Kidney (tissue), 14 donors: ENCODE measurements around the gene IPPK. TPM values are rescaled to one million over a fixed set of nuclear protein-coding genes. Genes with fewer than 3 reads are reported as not detected.

Source experiments
- DNase-seq, 5 donors: peaks; one replicate each; pipeline ENCODE4 v3.0.0-alpha.2; 2013 to 2020
- FAIRE-seq: peaks from 2 replicates; lab custom pipeline; 2012; peaks lifted over from hg19 to GRCh38; lab: Jason Lieb, UNC
- H3K27ac ChIP-seq, 2 donors: one replicate each; pipeline ENCODE4 v1.7.0; 2013; ENCODE audit warnings: low read depth in 2 of 2, low read length in 2 of 2, inconsistent platforms in 1 of 2
- H3K27me3 ChIP-seq: one replicate; pipeline ENCODE4 v1.7.1; 2013; ENCODE audit warnings: low read length, inconsistent platforms; ENCODE audit not compliant: control insufficient read depth, insufficient read depth
- H3K36me3 ChIP-seq, 3 donors: one replicate each; pipeline versions ENCODE4 v1.7.0 to v1.7.1; 2013; ENCODE audit warnings: low read length in 3 of 3, control low read depth in 1 of 3, inconsistent platforms in 1 of 3; ENCODE audit not compliant: insufficient read depth in 3 of 3, control insufficient read depth in 2 of 3
- H3K4me1 ChIP-seq, 3 donors: one replicate each; pipeline versions ENCODE4 v1.7.0 to v1.7.1; 2013; ENCODE audit warnings: low read length in 3 of 3, inconsistent platforms in 1 of 3, low read depth in 1 of 3; ENCODE audit not compliant: control insufficient read depth in 2 of 3, insufficient read depth in 2 of 3
- H3K4me3 ChIP-seq, 3 donors: one replicate each; pipeline versions ENCODE4 v1.7.0 to v1.8.1; 2013; ENCODE audit warnings: low read length in 3 of 3, control low read depth in 1 of 3, inconsistent platforms in 1 of 3
- H3K9ac ChIP-seq, 3 donors: one replicate each; pipeline versions ENCODE4 v1.7.0 to v1.7.1; 2013; ENCODE audit warnings: low read length in 3 of 3, control low read depth in 1 of 3, inconsistent platforms in 1 of 3
- H3K9me3 ChIP-seq, 3 donors: one replicate each; pipeline versions ENCODE4 v1.7.0 to v1.7.1; 2013; ENCODE audit warnings: low read length in 3 of 3, control low read depth in 1 of 3, inconsistent platforms in 1 of 3; ENCODE audit not compliant: control insufficient read depth in 2 of 3, insufficient read depth in 1 of 3
- intact Hi-C: fragments of 100-400 bp; cut with DNase I; formaldehyde crosslinking; loops from one replicate; pipeline ENCODE4 v1.11.1; 2022
- polyA plus RNA-seq: library from polyadenylated mRNA; stranded (reverse); fragments of 350-450 nt; fragmentation: Illumina TruSeq; extraction: RNeasy Lipid Tissue Mini Kit (QIAGEN cat#74804); gene quantifications from one replicate; pipeline ENCODE4 v1.2.3, GENCODE V29; 2014; ENCODE audit warnings: low read depth, low replicate concordance; ENCODE audit not compliant: insufficient read depth
- total RNA-seq: library from RNA; stranded (reverse); fragmentation: NEBNext Ultra II Directional; extraction: Animal tissue kit (Norgen Biotek cat#: 25700); gene quantifications from one replicate; pipeline ENCODE4 v1.2.1, GENCODE V29; 2021
- TF ChIP-seq, protein P1 (sequence below): IDR thresholded peaks from 3 replicates; pipeline ENCODE4 v1.5.1; 2012; ENCODE audit warnings: mild to moderate bottlenecking, moderate library complexity, borderline replicate concordance; ENCODE audit not compliant: insufficient read depth; ENCODE audit errors: extremely low read depth
- donor health status: control.
- donor health status: control.
- donor health status: control.
- donor health status: control.
- donor health status: control.
- donor health status: DM: yes; HTN: yes; CAD: no.
- donor health status: Normal renal cell carcinoma (clear cell type).

The IPPK gene
- total and polyA plus RNA-seq, 2 donors from 2014 or later, result 7.3 to 10.2 TPM

GRCh38 chr9:92663951-92664350 is 6.0 kb downstream of the IPPK start:
- H3K9ac ChIP-seq, result no peak overlapping the region
- no peaks in the 10 kb centered on the region for H3K27me3 ChIP-seq
- intact Hi-C loops, result no loop called here
- TF ChIP-seq, protein P1, sequence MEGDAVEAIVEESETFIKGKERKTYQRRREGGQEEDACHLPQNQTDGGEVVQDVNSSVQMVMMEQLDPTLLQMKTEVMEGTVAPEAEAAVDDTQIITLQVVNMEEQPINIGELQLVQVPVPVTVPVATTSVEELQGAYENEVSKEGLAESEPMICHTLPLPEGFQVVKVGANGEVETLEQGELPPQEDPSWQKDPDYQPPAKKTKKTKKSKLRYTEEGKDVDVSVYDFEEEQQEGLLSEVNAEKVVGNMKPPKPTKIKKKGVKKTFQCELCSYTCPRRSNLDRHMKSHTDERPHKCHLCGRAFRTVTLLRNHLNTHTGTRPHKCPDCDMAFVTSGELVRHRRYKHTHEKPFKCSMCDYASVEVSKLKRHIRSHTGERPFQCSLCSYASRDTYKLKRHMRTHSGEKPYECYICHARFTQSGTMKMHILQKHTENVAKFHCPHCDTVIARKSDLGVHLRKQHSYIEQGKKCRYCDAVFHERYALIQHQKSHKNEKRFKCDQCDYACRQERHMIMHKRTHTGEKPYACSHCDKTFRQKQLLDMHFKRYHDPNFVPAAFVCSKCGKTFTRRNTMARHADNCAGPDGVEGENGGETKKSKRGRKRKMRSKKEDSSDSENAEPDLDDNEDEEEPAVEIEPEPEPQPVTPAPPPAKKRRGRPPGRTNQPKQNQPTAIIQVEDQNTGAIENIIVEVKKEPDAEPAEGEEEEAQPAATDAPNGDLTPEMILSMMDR, result no peak
- no peaks in the 10 kb centered on the region for H3K9me3 ChIP-seq
- no peak for FAIRE-seq
- no peak for DNase-seq
- no peak overlapping the region for H3K27ac ChIP-seq
- H3K36me3 ChIP-seq, result no peaks in the 10 kb centered on the region
- H3K4me3 ChIP-seq, result no peak overlapping the region
- H3K4me1 ChIP-seq, result peaks cover 0 to 6% (median 5%) of the 10 kb centered on the region in 3 donors

DNA sequence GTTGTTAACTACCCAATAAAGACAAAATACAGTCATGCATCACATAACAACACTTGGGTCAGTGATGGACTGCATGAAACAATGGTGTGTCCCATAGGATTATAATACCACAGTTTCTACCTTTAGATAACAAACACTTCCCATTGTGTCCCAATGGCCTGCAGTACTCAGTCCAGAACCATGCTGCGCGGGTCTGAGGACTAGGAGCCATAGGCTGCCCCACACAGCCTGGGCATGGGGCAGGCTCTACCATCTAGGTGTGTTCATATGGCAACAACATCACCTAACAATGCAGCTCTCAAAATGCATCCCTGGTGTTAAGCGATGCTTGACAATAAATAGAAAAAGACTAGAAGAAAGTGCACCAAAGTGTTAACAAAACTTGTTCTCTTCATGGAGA is 6.8 kb downstream of the IPPK start:
- intact Hi-C loops, result no loop called here
- DNase-seq, result no peak
- Histone ChIP-seq H3K9me3 (no peaks in the 10 kb centered on the region), H3K27ac (no peak overlapping the region), H3K4me1 (peaks cover 0 to 2% (median 0%) of the 10 kb centered on the region in 3 donors), H3K9ac (no peak overlapping the region), H3K27me3 (no peaks in the 10 kb centered on the region), H3K36me3 (peaks cover 0 to 2% (median 0%) of the 10 kb centered on the region in 3 donors), H3K4me3 (no peak overlapping the region)
- TF ChIP-seq, protein P1, result no peak
- FAIRE-seq, result no peak

DNA sequence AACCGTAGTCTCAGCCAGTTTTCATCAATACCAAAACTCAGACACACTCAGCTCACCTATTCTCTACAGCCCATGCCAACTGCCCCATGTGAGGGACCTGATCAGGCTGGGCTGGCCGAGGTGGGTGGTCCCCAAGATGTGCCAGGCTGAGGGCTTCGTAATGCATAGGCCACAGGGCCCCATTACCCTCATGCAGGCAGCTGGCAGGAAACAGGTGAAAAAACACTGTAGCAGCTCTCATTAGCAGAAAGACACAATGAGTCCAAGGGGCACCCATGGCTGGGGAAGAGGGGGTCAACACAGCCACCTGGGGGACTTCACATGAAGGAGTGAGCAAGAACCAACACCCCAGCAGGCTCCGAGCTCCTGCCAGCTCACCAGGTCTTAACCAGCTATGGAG is 8.2 kb downstream of the IPPK start:
- DNase-seq (no peak), FAIRE-seq (no peak)
- intact Hi-C loops, result no loop called here
- Histone ChIP-seq H3K4me3 (no peak overlapping the region), H3K9ac (no peak overlapping the region), H3K27me3 (no peaks in the 10 kb centered on the region), H3K9me3 (no peaks in the 10 kb centered on the region), H3K27ac (no peak overlapping the region), H3K4me1 (peaks cover 0 to 2% (median 0%) of the 10 kb centered on the region in 3 donors), H3K36me3 (peaks cover 0 to 4% (median 0%) of the 10 kb centered on the region in 3 donors)
- TF ChIP-seq, protein P1, result no peak

DNA sequence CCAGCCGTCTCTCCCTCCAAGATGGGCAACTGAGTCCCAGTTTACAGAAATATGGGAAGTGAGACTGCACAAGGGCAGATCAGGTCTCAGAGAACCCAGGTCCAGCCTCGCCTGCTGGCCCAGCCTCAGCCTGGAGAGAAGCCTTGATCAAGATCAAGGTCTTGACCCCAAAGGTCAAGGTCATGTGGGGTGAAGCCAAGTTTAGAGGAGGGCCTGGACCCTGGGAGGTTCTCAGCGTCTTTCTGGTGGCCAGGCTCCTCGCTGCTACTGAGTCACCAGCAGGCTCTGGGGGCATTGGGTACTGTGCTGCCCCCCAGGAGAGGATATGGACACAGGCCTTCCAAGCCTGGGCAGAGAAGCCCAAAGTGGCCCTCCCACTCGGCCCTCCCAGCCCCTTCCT is 8.8 kb downstream of the IPPK start:
- no peak overlapping the region for H3K4me3 ChIP-seq
- H3K9ac ChIP-seq, result no peak overlapping the region
- peaks cover 0 to 4% (median 2%) of the 10 kb centered on the region in 3 donors for H3K36me3 ChIP-seq
- DNase-seq (no peak), FAIRE-seq (no peak)
- TF ChIP-seq, protein P1, result no peak
- H3K27me3 ChIP-seq, result no peaks in the 10 kb centered on the region
- H3K4me1 ChIP-seq, result peaks cover 0 to 1% (median 0%) of the 10 kb centered on the region in 3 donors
- no peak overlapping the region for H3K27ac ChIP-seq
- H3K9me3 ChIP-seq, result no peaks in the 10 kb centered on the region
- intact Hi-C loops, result no loop called here
